Astrocyte of the spinal cord (primary cell): ENCODE data around the gene ERF.
A peak's percentile ranks its signal among the peaks of the same experiment; 100 is the strongest.

Experiments used
- DNase-seq: peaks from one replicate; pipeline ENCODE4 v3.0.0; 2011; ENCODE audit warnings: low read depth, low spot score
- H3K4me3 ChIP-seq: 2 replicates; pipeline ENCODE4 v1.5.1; 2011; ENCODE audit warnings: low read depth, mild to moderate bottlenecking, low read length, moderate library complexity
- in situ Hi-C: cut with HindIII; loops from 2 replicates; pipeline ENCODE4 v1.10.0; 2017; ENCODE audit warnings: low sequenced_read_pairs
- TF ChIP-seq, protein P1 (sequence below): IDR thresholded peaks from 2 replicates; pipeline ENCODE4 v1.5.1; 2012; ENCODE audit warnings: low read depth, mild to moderate bottlenecking, low read length, inconsistent platforms

ERF gene

DNA sequence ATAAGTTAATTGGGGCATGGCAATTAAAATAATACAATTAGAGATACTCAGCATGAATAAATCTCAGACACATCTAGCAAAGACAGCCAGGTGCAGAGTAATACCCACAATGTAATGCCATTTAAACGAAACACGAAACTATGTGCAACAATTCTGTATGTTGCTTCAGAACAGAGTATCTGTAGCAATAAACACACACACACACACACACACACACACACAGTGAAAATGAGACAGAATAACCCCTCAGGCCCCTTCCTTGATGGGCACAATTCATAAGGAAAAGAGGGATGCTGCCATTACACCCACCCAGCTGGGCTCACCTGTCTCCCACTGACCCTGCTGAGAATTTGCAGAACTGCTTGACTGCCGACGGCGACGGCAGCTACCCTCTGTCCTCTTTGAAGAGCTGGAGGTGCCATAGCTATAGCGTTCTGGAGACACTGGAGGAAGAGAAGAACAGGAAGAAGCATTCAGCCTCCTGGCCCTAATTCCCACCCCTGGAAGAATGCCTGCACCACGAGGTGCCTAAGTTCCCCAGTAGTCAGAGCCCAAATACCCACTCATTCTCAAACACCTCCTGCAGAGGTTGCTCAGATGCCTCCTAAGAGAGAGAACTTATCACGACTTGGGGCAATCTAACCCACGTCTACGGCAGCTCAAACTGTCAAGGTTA lies 40.0 kb downstream of the ERF start:
- DNase-seq: no peak
- TF ChIP-seq, protein P1, sequence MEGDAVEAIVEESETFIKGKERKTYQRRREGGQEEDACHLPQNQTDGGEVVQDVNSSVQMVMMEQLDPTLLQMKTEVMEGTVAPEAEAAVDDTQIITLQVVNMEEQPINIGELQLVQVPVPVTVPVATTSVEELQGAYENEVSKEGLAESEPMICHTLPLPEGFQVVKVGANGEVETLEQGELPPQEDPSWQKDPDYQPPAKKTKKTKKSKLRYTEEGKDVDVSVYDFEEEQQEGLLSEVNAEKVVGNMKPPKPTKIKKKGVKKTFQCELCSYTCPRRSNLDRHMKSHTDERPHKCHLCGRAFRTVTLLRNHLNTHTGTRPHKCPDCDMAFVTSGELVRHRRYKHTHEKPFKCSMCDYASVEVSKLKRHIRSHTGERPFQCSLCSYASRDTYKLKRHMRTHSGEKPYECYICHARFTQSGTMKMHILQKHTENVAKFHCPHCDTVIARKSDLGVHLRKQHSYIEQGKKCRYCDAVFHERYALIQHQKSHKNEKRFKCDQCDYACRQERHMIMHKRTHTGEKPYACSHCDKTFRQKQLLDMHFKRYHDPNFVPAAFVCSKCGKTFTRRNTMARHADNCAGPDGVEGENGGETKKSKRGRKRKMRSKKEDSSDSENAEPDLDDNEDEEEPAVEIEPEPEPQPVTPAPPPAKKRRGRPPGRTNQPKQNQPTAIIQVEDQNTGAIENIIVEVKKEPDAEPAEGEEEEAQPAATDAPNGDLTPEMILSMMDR: no peak
- in situ Hi-C loops: no loop called here
- no peak overlapping the region for H3K4me3 ChIP-seq

DNA sequence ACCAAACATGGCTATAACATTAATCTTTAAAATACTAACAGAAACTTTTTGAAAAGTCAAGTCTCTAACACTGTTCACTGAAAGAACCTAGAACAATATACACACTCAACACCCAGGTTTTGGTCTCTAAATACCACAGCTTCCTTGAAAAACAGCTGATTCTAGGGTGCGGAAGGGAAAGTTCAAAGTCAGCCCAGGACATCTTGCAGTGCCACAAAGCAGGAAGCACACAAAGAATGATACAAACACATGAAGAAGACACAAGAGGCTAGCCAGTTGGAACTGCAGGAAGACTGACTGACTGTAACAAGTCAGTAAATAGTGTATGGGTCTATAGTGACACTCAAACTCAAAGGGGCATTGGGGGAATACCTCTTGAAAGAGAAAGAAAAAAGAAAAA lies 42.0 kb downstream of the ERF start:
- in situ Hi-C loops: no loop called here
- DNase-seq: no peak
- TF ChIP-seq, protein P1: no peak
- H3K4me3 ChIP-seq: no peak overlapping the region

DNA sequence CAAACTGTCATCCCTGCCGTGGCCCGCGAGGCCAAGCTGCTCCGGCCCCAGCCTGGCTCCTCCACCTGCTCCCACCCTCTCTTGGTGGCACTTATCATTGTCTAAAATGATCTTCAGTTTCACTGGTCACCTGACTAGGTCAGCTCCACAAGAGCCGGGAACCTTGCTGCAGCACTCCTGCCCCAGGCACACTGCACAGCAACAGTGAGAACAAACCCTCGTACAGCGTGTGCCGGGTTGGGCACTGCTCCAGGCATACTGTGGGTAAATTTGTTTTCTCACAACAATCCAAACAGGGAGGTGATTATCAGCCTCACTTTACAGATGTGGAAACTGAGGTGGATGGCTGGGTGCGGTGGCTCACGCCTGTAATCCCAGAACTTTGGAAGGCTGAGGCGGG lies 46.3 kb downstream of the ERF start:
- in situ Hi-C loops: no loop called here
- no peak overlapping the region for H3K4me3 ChIP-seq
- TF ChIP-seq, protein P1: no peak
- DNase-seq: no peak

DNA sequence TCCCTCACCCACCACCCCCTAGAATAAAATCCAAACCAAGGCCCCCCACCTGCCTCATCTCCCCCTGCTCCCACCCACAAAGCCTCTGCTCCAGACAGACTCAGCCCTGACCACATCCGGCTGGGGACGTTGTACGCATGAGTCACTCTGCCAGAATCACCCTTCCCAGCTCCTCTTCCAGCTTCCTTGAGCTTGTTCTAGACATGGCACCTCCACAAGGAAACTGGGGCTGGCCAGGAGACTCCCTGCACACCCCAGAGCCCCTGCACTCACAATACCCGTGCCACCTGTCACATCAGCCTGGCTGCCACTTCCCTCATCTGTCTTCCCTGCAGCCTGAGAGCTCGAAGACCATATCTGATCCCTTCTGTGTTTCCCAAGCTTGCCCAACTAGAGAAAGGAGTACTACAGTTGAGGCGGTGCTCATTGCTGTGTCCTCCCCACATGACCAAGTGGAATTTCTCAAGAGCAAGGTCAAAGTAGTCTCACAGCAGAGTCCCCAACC lies 47.1 kb downstream of the ERF start:
- TF ChIP-seq, protein P1: no peak
- peak; percentile 79 for DNase-seq
- in situ Hi-C loops: no loop called here
- no peak overlapping the region for H3K4me3 ChIP-seq

DNA sequence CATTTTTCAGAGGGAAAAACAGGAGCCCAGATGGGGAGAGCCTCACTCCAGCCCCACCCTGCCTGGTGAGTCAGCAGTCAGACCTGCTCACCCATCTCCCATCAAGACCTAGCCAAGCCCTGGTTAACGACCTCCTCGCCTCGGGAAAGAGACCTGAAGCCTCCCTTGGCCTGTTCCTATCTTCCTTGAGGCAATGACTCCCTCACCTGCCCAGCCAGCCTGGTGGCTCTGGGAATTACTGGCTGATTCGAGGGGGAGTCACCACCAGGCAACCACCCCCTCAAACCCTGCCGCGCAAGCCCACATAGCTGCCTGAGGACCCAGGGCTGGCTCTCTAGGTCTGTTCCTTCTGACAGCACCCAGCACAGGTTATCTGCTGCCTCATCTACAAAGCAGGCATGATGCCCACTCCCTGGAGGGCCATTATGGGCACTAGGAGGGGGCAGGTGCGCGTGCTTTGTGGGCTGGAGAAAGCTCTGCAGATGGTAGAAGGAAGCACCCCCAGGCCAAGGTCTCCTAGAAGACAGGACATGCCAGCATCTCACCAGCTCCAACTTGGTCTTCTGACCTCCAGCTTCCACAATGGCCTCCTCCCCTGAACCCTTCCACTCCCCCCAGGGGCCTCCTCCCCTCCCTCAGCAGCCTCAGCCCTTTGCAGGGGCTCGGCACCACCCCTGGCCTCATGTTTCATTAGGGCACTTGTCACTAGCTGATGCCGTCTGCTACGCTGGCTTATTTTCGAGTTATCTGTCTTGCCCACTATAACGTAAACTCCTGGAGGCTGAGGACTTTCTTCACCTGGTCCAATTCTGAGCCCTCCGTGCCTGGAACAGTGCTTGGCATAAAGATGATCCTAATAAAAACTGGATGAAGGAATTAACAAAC lies 47.8 kb downstream of the ERF start:
- H3K4me3 ChIP-seq: no peak overlapping the region
- DNase-seq: peak; percentile 19
- TF ChIP-seq, protein P1: no peak
- in situ Hi-C loops: no loop called here

DNA sequence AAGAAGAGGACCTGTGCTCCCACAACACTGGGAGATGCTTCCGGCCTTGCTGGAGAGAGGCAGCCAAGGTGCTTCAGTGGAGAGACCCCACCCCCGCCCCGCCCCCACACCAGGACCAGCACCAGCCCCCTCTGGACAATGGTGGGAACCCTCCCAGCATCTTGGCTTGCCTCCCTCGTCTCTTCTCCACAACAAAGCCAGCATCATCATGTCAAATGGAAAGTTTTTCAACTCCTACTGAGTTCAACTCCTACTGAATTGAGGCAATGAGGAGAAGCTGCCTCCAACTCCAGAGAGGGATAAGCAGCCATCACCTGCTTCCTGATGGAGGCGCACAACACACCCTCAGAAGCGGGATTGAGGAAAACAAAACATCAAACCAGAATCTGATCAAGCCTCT lies 50.3 kb downstream of the ERF start:
- DNase-seq: no peak
- no peak overlapping the region for H3K4me3 ChIP-seq
- TF ChIP-seq, protein P1: no peak
- in situ Hi-C loops: no loop called here
